ENCODE measurements around the gene DGKH. TPM values are rescaled to one million over a fixed set of nuclear protein-coding genes. Genes with fewer than 3 reads are reported as not detected.
A peak's percentile ranks its signal among the peaks of the same experiment; 100 is the strongest.

The DGKH gene
- total RNA-seq, 4 donors from 2014 or later = 5.7 to 24.0 (median 15.0) TPM

- H3K27me3 ChIP-seq = no peaks in the 10 kb centered on the region
- H3K4me1 ChIP-seq = peaks cover 0 to 10% (median 5%) of the 10 kb centered on the region in 3 donors
- H3K9me3 ChIP-seq = peaks cover 0 to 7% (median 0%) of the 10 kb centered on the region in 3 donors
- no peaks in the 10 kb centered on the region for H3K36me3 ChIP-seq
- H3K4me3 ChIP-seq = no peak overlapping the region
- TF ChIP-seq POLR2A (IDR thresholded peaks at IDR 0.05) (no peak), CTCF (IDR thresholded peaks at IDR 0.05) (no peak)
- no peak overlapping the region for H3K27ac ChIP-seq
- DNase-seq = no peak
- intact Hi-C loops (cut with DNase I) = no loop called here
These were observed 12.4 kb upstream of the DGKH start for GRCh38 chr13:42035905-42036521.

- TF ChIP-seq CTCF (IDR thresholded peaks at IDR 0.05) (no peak), POLR2A (IDR thresholded peaks at IDR 0.05) (no peak)
- no peak overlapping the region for H3K27ac ChIP-seq
- H3K4me3 ChIP-seq = no peak overlapping the region
- intact Hi-C loops (cut with DNase I) = no loop called here
- peaks cover 0 to 7% (median 0%) of the 10 kb centered on the region in 3 donors for H3K9me3 ChIP-seq
- no peak for DNase-seq
- 89 to 98% methylated on average over 3 of the region's 3 CpGs for WGBS, 2 donors
- H3K27me3 ChIP-seq = no peaks in the 10 kb centered on the region
- peaks cover 0 to 17% (median 5%) of the 10 kb centered on the region in 3 donors for H3K4me1 ChIP-seq
- H3K36me3 ChIP-seq = no peaks in the 10 kb centered on the region
These were observed 11.7 kb upstream of the DGKH start for GRCh38 chr13:42036711-42037110.

- no peak for DNase-seq
- 87 to 89% methylated on average over 19 of the region's 19 CpGs for WGBS, 2 donors
- H3K36me3 ChIP-seq = no peaks in the 10 kb centered on the region
- TF ChIP-seq CTCF (IDR thresholded peaks at IDR 0.05) (no peak), POLR2A (IDR thresholded peaks at IDR 0.05) (no peak)
- H3K4me1 ChIP-seq = peaks cover 0 to 26% (median 5%) of the 10 kb centered on the region in 3 donors
- peaks cover 0 to 7% (median 0%) of the 10 kb centered on the region in 3 donors for H3K9me3 ChIP-seq
- peak overlapping the region in 3 of 4 donors; percentile 70 to 82 (median 77) for H3K4me3 ChIP-seq
- intact Hi-C loops (cut with DNase I) = no loop called here
- no peaks in the 10 kb centered on the region for H3K27me3 ChIP-seq
- H3K27ac ChIP-seq = peak overlapping the region; percentile 93 to 98 (median 96)
These were observed 9.6 kb upstream of the DGKH start for GRCh38 chr13:42038661-42039456.

- peak overlapping the region; percentile 93 to 98 (median 96) for H3K27ac ChIP-seq
- no peaks in the 10 kb centered on the region for H3K36me3 ChIP-seq
- WGBS, 2 donors = 16% methylated on average over 14 of the region's 14 CpGs
- H3K27me3 ChIP-seq = no peaks in the 10 kb centered on the region
- H3K4me1 ChIP-seq = peaks cover 0 to 26% (median 5%) of the 10 kb centered on the region in 3 donors
- DNase-seq = no peak
- TF ChIP-seq POLR2A (IDR thresholded peaks at IDR 0.05) = no peak
- TF ChIP-seq CTCF (IDR thresholded peaks at IDR 0.05) = no peak
- peaks cover 0 to 7% (median 0%) of the 10 kb centered on the region in 3 donors for H3K9me3 ChIP-seq
- H3K4me3 ChIP-seq = peak overlapping the region; percentile 70 to 94 (median 80)
- intact Hi-C loops (cut with DNase I) = no loop called here
These were observed 8.9 kb upstream of the DGKH start for GRCh38 chr13:42039457-42039945.
